ENCODE results near the gene TSC2. TPM values are rescaled to one million over a fixed set of nuclear protein-coding genes. Genes with fewer than 3 reads are reported as not detected.
A peak's percentile ranks its signal among the peaks of the same experiment; 100 is the strongest.
"Not testable (repeated sequence)": the region's sequence is repeated elsewhere in the genome, so short reads cannot be mapped to it uniquely, and the experiment has no call there.

TSC2 gene
- total and polyA plus RNA-seq, 8 donors, result 116 to 166 (median 128) TPM

DNA sequence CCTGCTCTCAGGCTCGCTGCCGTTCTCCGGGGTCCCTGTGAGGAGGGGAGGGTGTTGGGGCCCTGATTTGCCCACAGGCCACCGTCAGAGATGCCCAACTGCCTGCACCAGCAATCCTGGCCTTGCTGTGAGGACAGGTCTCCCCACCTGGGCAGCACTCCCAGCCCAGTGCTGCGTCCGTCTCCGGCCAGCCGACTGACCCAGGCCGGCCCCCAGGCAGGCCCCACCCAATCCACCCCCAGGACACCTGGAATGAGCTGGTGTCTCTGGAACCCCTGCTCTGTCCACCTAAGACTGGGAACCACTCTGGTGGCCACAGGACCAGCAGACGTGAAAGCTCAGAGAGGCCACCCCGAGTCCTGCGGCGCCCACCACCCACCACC is 67.8 kb downstream of the TSC2 start:
- Histone ChIP-seq H3K36me3 (peaks cover 0 to 48% of the 10 kb centered on the region in 2 donors), H3K4me3 (no peak overlapping the region), H3K9me3 (no peaks in the 10 kb centered on the region), H3K27ac (no peak overlapping the region), H3K27me3 (no peaks in the 10 kb centered on the region), H3K4me1 (no peaks in the 10 kb centered on the region)
- ATAC-seq (no peak), DNase-seq (no peak)
- TF ChIP-seq, protein P1, sequence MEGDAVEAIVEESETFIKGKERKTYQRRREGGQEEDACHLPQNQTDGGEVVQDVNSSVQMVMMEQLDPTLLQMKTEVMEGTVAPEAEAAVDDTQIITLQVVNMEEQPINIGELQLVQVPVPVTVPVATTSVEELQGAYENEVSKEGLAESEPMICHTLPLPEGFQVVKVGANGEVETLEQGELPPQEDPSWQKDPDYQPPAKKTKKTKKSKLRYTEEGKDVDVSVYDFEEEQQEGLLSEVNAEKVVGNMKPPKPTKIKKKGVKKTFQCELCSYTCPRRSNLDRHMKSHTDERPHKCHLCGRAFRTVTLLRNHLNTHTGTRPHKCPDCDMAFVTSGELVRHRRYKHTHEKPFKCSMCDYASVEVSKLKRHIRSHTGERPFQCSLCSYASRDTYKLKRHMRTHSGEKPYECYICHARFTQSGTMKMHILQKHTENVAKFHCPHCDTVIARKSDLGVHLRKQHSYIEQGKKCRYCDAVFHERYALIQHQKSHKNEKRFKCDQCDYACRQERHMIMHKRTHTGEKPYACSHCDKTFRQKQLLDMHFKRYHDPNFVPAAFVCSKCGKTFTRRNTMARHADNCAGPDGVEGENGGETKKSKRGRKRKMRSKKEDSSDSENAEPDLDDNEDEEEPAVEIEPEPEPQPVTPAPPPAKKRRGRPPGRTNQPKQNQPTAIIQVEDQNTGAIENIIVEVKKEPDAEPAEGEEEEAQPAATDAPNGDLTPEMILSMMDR (IDR thresholded peaks at IDR 0.05), result no peak
- intact Hi-C loops (cut with DNase I), result no loop called here

DNA sequence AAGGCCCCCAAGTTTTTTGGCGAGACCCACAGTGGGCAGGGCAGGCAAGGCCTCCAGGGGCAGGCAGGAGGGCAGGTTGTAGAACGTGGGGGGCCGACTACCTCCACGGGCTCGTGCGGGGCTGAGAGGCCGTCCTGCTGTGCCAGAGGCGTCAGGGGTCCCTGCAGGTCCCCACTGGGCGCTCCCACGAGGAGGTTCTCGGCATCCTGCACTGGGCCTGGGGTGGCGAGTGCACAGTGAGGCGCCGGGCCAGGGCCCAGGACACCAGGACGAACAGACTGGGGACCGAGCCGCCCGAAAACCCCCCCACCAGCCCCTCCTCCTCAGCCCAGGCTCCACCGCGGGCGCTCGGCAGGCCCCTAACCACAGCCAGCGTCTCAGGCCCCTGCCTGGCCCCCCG is 68.6 kb downstream of the TSC2 start:
- H3K27me3 ChIP-seq; DNase-seq; intact Hi-C loops (cut with DNase I); H3K4me3 ChIP-seq; H3K9me3 ChIP-seq; H3K4me1 ChIP-seq; ATAC-seq; H3K27ac ChIP-seq: not testable (repeated sequence)
- H3K36me3 ChIP-seq, result peaks cover 0 to 39% of the 10 kb centered on the region in 2 donors

DNA sequence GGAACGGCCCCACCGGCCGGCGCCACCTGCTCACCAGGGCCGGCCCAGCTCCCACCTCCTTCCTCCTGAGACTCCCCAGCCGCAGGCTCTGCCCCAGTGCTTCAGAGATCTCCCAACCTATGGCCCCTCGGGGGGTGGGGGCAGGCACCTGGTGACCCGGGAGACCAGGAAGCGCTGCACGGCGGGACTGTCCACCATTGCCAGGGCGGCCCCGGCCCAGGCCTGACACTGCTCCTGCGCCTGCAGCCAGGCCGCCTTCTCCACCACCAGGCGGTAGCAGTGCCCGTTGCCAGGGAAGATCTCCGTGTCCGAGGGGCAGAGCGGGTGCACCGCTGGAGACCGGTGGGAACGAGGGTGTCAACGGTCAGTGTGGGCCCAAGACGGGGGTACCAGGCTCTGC is 69.6 kb downstream of the TSC2 start:
- H3K4me1 ChIP-seq; H3K9me3 ChIP-seq; DNase-seq; ATAC-seq; H3K27me3 ChIP-seq; H3K27ac ChIP-seq; H3K4me3 ChIP-seq; intact Hi-C loops (cut with DNase I): not testable (repeated sequence)
- H3K36me3 ChIP-seq, result peaks cover 0 to 30% of the 10 kb centered on the region in 2 donors

DNA sequence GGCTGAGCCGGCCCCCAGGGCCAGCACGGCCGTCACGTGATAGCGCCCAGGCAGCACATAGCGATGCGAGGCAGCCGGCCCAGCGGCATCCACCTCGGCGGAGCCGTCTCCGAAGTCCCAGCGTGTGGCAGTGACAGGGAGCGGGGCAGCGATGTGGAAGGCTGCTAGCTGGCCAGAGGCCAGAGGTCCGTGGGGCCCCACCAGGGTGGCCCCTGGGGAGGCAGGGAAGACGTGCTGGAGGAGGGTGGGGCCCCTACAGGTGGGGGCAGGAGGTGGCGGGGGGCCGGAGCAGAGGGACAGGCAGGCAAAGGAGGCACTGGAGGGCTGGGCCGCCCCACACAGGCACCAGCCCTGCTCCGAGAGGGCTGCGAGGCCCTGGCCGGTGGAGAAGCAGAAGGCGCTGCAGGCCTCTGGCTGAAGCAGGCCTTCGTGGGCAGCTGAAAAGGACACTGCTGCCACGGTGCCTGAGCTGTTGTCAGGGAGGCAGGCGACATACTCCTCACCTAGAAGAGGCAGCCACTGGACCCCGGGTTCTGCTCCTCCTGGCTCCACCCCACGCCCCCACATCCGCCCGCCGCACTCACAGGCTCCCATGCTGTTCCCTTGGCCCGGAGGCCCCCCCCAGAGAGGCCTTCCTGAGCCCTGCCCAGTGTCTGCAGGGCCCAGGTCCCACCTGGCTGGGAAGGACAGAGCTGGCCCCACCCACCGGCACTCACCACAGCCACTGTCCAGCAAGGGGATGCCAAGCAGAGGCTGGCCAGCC is 70.4 kb downstream of the TSC2 start:
- intact Hi-C loops (cut with DNase I); H3K4me1 ChIP-seq: not testable (repeated sequence)

DNA sequence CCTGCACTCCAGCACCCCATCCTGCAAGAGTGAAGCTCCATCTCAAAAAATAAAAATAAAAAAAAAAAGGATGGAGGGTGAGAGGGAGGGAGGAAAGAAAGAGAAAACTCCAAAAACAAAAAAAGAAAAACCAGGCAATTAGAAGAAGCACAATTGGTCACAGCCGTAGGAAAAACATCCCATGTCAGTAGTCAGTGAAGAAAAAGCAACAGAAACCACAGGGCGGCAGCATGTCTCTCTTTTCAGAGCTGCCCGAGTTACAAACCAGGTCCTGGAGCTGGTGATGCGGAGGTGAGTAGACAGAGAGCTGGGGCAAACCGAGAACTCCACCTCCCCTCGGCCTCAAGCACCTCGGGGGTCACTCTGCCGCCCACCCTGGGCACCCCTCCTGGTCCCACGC is 73.5 kb downstream of the TSC2 start:
- H3K4me1 ChIP-seq, result peaks cover 15 to 24% of the 10 kb centered on the region in 2 donors
- H3K36me3 ChIP-seq; H3K9me3 ChIP-seq; H3K27ac ChIP-seq; intact Hi-C loops (cut with DNase I); ATAC-seq; DNase-seq; H3K4me3 ChIP-seq: not testable (repeated sequence)
- H3K27me3 ChIP-seq, result peaks cover 0 to 10% of the 10 kb centered on the region in 2 donors

More for the DNA sequence above, 70.4 kb downstream of the TSC2 start:
- not testable (repeated sequence) for DNase-seq, H3K4me3 ChIP-seq, H3K27me3 ChIP-seq, H3K9me3 ChIP-seq, ATAC-seq, H3K27ac ChIP-seq
- H3K36me3 ChIP-seq, result peaks cover 0 to 25% of the 10 kb centered on the region in 2 donors

DNA sequence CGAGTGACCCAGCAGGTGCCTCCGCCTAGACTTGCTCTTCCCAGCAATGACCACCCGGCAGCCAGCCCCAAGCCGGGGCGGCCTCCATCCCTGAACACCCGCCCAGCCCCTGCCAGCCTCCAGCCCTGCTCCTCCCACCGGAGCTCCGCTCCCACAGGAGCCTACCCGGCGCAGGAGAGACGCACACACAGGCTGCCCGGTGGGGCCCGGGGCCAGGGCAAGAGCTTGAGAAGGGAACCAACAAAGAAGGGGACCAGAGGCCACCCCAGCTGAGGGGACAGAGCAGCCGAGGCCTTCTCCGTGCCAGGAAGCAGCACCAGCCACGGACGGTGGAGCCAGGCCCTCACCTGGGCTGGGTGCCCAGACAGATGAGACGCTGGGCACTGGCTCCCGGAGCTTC is 74.1 kb downstream of the TSC2 start:
- no peak overlapping the region for H3K4me3 ChIP-seq
- intact Hi-C loops (cut with DNase I), result no loop called here
- H3K9me3 ChIP-seq, result no peaks in the 10 kb centered on the region
- peaks cover 0 to 4% of the 10 kb centered on the region in 2 donors for H3K36me3 ChIP-seq
- H3K27ac ChIP-seq, result no peak overlapping the region
- H3K27me3 ChIP-seq, result peaks cover 0 to 10% of the 10 kb centered on the region in 2 donors
- TF ChIP-seq, protein P1 (IDR thresholded peaks at IDR 0.05), result no peak
- H3K4me1 ChIP-seq, result peaks cover 19 to 30% of the 10 kb centered on the region in 2 donors
- no peak for DNase-seq
- ATAC-seq, result no peak

DNA sequence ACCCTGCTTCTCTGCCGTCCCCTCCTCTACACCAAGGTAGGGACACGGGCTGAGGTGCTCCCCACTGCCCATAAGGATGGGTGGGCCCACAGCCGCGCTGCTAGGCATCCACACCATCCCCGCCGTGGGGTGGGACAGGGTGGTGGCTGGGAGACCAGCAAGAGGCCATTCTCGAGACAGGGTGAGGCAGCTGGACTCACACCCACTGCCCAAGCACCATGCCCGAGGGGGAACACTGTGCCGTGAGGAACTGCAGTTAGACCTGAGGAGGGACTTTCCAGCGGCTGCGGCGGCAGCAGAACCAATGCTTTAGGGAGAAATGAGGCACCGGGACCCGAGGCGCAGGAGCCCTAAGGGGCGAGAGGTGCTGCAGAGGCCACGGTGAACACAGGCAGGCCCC is 74.6 kb downstream of the TSC2 start:
- Histone ChIP-seq H3K4me3 (no peak overlapping the region), H3K4me1 (peaks cover 24 to 35% of the 10 kb centered on the region in 2 donors), H3K9me3 (no peaks in the 10 kb centered on the region), H3K27me3 (peaks cover 0 to 10% of the 10 kb centered on the region in 2 donors), H3K36me3 (peaks cover 0 to under 1% of the 10 kb centered on the region in 2 donors), H3K27ac (peak overlapping the region in 1 of 2 donors; percentile 41)
- DNase-seq (no peak), ATAC-seq (no peak)
- TF ChIP-seq, protein P1 (IDR thresholded peaks at IDR 0.05), result no peak
- intact Hi-C loops (cut with DNase I), result no loop called here

DNA sequence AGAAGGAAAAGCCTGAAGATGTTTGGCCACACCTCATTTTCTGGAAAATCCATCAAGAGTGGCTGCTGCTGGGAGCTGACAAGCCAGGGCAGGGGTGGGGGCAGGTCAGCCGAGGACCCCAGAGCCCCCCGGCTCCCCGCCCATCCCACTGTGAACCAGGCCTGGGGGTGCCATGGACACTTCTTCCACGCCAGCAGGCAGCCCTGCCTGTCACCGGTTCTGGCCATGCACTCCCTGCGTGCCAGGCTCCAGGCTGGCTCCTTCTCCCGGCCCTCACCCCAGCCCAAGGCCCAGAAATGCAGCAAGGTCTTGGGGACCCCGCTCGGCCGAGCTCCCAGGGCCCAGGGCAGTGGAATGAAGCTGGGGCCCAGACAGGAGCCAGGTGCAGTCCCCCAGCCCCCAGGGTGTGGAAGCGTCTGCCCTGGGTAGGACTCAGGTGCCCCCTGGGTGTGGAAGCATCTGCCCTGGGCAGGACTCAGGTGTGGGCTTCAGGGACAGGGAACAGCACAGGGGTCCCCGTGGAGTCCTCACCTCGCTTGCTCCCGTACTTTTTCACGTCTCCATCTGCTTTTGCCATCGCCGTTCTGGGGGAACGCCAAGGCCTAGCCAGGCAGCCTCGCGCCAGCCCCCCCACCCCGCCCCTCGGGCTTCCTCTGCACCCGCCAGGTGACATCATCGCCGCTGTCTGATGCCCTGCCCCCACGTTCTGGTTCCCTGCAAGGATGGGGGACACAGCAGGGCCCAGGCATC is 75.3 kb downstream of the TSC2 start:
- H3K9me3 ChIP-seq; intact Hi-C loops (cut with DNase I); ATAC-seq; H3K4me3 ChIP-seq; H3K27ac ChIP-seq; H3K36me3 ChIP-seq; DNase-seq: not testable (repeated sequence)
- H3K4me1 ChIP-seq, result peaks cover 24 to 35% of the 10 kb centered on the region in 2 donors
- H3K27me3 ChIP-seq, result peaks cover 0 to 10% of the 10 kb centered on the region in 2 donors

DNA sequence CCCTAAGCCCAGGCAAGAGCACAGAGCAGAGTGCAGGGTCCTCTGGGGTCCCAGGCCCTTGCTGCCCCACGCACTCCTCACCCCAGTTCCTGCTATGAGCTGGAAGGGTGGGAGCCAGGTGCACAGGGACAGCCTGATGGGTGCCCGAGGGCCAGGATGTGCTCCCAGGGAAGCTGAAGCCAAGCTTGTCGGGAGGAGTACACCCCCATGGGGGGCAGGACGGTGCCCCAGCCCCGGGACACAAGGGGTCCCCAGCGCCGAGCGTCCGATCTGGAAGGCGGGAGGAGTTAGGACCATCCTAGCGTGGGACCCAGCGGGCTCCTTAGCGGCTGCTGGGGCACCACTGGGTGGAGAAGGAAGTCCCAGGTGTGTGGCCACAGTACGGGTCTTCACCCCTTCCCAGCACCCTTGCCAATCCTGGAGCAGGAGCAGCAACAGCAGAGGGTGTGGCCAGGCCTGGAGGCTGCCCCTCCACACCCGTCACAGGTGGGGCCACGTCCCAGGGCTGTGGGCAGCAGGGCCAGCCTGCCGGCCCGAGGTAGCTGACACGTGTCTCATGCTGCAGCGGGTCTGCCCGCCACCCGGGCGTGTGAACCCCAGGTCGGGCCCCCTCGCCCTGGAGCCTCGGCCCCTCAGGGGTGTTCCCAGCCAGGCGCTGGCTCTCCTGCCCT is 76.1 kb downstream of the TSC2 start:
- H3K36me3 ChIP-seq; H3K9me3 ChIP-seq; H3K4me3 ChIP-seq; intact Hi-C loops (cut with DNase I); DNase-seq: not testable (repeated sequence)
- peaks cover 0 to 10% of the 10 kb centered on the region in 2 donors for H3K27me3 ChIP-seq
- H3K27ac ChIP-seq, result peak overlapping the region; percentile 80 to 82
- H3K4me1 ChIP-seq, result peaks cover 24 to 42% of the 10 kb centered on the region in 2 donors
- peak; percentile 2 for ATAC-seq

Data from left lung (tissue), 10 donors.